Mesenchymal stem cell (in vitro differentiated cells and primary cell): ENCODE data around the gene SPINK4.

Source experiments
- DNase-seq: peaks from one replicate; pipeline ENCODE4 v3.0.0-alpha.2; 2013
- H2AFZ ChIP-seq: one replicate; pipeline ENCODE4 v1.6.1; 2013; ENCODE audit warnings: low read depth, mild to moderate bottlenecking, control low read depth, inconsistent platforms, low read length, moderate library complexity
- H2AK5ac ChIP-seq: 2 replicates; pipeline ENCODE4 v1.6.1; 2013; ENCODE audit warnings: low read length, moderate library complexity, mild to moderate bottlenecking, inconsistent platforms; ENCODE audit not compliant: severe bottlenecking
- H2BK120ac ChIP-seq: one replicate; pipeline ENCODE4 v1.6.1; 2013; ENCODE audit warnings: low read depth, mild to moderate bottlenecking, inconsistent platforms, low read length, moderate library complexity
- H2BK12ac ChIP-seq, 2 experiments: one replicate each; pipeline ENCODE4 v1.6.1; 2013; ENCODE audit warnings: inconsistent platforms in 2 of 2, low read length in 2 of 2, mild to moderate bottlenecking in 2 of 2, moderate library complexity in 2 of 2, control low read depth in 1 of 2
- H2BK15ac ChIP-seq: one replicate; pipeline ENCODE4 v1.6.1; 2013; ENCODE audit warnings: mild to moderate bottlenecking, low read depth, inconsistent platforms; ENCODE audit not compliant: poor library complexity, severe bottlenecking
- H2BK5ac ChIP-seq: 2 replicates; pipeline ENCODE4 v1.6.1; 2013; ENCODE audit warnings: low read depth, mild to moderate bottlenecking, low read length, control low read depth, inconsistent platforms; ENCODE audit not compliant: poor library complexity, severe bottlenecking
- H3K14ac ChIP-seq, 2 experiments: one replicate each; pipeline ENCODE4 v1.6.1; 2013; ENCODE audit warnings: inconsistent platforms in 2 of 2, low read length in 2 of 2, control low read depth in 1 of 2, mild to moderate bottlenecking in 1 of 2, moderate library complexity in 1 of 2
- H3K18ac ChIP-seq, 2 experiments: one replicate each; pipeline ENCODE4 v1.6.1; 2013; ENCODE audit warnings: inconsistent platforms in 2 of 2, low read length in 2 of 2, control low read depth in 1 of 2, low read depth in 1 of 2, mild to moderate bottlenecking in 1 of 2
- H3K23ac ChIP-seq, 2 experiments: one replicate each; pipeline ENCODE4 v1.6.1; 2013; ENCODE audit warnings: inconsistent platforms in 2 of 2, low read length in 2 of 2, mild to moderate bottlenecking in 2 of 2, moderate library complexity in 2 of 2, control low read depth in 1 of 2
- H3K27ac ChIP-seq: 2 replicates; pipeline ENCODE4 v1.5.1; 2013; ENCODE audit warnings: mild to moderate bottlenecking, moderate library complexity, low read length, control low read depth, inconsistent platforms; ENCODE audit not compliant: poor library complexity, severe bottlenecking
- H3K27me3 ChIP-seq, 2 experiments: 2 replicates each; pipeline versions ENCODE4 v1.6.1 to v1.7.0; 2013; ENCODE audit warnings: low read length in 2 of 2, mild to moderate bottlenecking in 2 of 2, moderate library complexity in 2 of 2, control low read depth in 1 of 2, inconsistent platforms in 1 of 2; ENCODE audit not compliant: control insufficient read depth in 1 of 2, insufficient read depth in 1 of 2
- H3K36me3 ChIP-seq, 2 experiments: 2 replicates each; pipeline versions ENCODE4 v1.6.1 to v1.7.0; 2013; ENCODE audit warnings: low read length in 2 of 2, control low read depth in 1 of 2, inconsistent platforms in 1 of 2, low read depth in 1 of 2, mild to moderate bottlenecking in 1 of 2; ENCODE audit not compliant: insufficient read depth in 2 of 2, control insufficient read depth in 1 of 2
- H3K4ac ChIP-seq, 2 experiments: one replicate each; pipeline ENCODE4 v1.6.1; 2013; ENCODE audit warnings: inconsistent platforms in 2 of 2, low read length in 2 of 2, mild to moderate bottlenecking in 2 of 2, moderate library complexity in 2 of 2, control low read depth in 1 of 2, low read depth in 1 of 2
- H3K4me1 ChIP-seq: 2 replicates; pipeline ENCODE4 v1.6.1; 2013; ENCODE audit warnings: low read depth, low read length, control low read depth; ENCODE audit not compliant: control insufficient read depth, insufficient read depth
- H3K4me2 ChIP-seq: 2 replicates; pipeline ENCODE4 v1.6.1; 2013; ENCODE audit warnings: low read length, mild to moderate bottlenecking, inconsistent platforms; ENCODE audit not compliant: poor library complexity, severe bottlenecking
- H3K4me3 ChIP-seq, 2 experiments: 2 replicates each; pipeline versions ENCODE4 v1.5.1 to v1.7.0; 2013; ENCODE audit warnings: low read length in 2 of 2, mild to moderate bottlenecking in 2 of 2, control low read depth in 1 of 2, low read depth in 1 of 2; ENCODE audit not compliant: insufficient read depth in 1 of 2
- H3K79me1 ChIP-seq: replicated peaks from 2 replicates; pipeline ENCODE4 v1.6.1; 2013; ENCODE audit warnings: mild to moderate bottlenecking, control low read depth, low read length, inconsistent platforms; ENCODE audit not compliant: poor library complexity, severe bottlenecking
- H3K9ac ChIP-seq: 2 replicates; pipeline ENCODE4 v1.7.0; 2013; ENCODE audit warnings: mild to moderate bottlenecking, low read length, moderate library complexity
- H3K9me3 ChIP-seq: 2 replicates; pipeline ENCODE4 v1.7.0; 2013; ENCODE audit warnings: mild to moderate bottlenecking, low read length; ENCODE audit not compliant: control insufficient read depth
- H4K8ac ChIP-seq: one replicate; pipeline ENCODE4 v1.6.1; 2013; ENCODE audit warnings: inconsistent platforms, mild to moderate bottlenecking, low read length, moderate library complexity
- H4K91ac ChIP-seq: one replicate; pipeline ENCODE4 v1.6.1; 2013; ENCODE audit warnings: mild to moderate bottlenecking, low read length, inconsistent platforms
- WGBS: methylation state at CpG from one replicate; pipeline ENCODE4 v1.1.7; 2013; ENCODE audit warnings: mixed read lengths; 5-methylcytosine and 5-hydroxymethylcytosine counted together

The SPINK4 gene

DNA sequence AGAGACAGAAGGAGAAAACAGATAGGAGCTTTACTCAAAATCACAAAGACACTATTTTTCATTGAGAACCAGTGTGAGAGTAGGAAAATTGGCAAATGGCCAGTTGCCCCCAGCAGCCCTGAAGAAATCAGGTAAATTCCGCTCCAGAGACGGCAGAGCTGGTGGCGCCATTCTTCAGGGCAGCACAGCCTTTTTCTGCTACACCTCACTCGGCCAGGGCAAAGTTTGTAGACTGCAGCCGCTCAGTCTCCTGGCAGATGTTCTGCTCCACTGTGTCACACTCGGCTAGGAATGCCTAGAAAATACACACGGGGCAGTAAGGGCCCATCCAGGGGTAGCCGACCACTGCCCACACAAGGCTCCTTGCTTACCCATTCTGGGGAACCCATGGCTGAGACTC is 15.0 kb downstream of the SPINK4 start:
- Histone ChIP-seq H2BK5ac (no peak overlapping the region), H2BK15ac (no peak overlapping the region), H3K79me1 (peaks cover 13% of the 10 kb centered on the region), H3K9ac (no peak overlapping the region), H3K9me3 (no peaks in the 10 kb centered on the region), H3K36me3 (peaks cover 28 to 78% of the 10 kb centered on the region in 2 experiments), H3K14ac (no peak overlapping the region), H3K27ac (no peak overlapping the region), H2BK12ac (no peak overlapping the region), H3K18ac (no peak overlapping the region), H3K23ac (no peak overlapping the region), H3K4ac (no peak overlapping the region), H3K4me2 (no peak overlapping the region), H3K4me3 (no peak overlapping the region), H2AFZ (no peak overlapping the region), H3K27me3 (no peaks in the 10 kb centered on the region), H3K4me1 (peaks cover 8% of the 10 kb centered on the region), H4K91ac (no peak overlapping the region), H2AK5ac (no peak overlapping the region), H4K8ac (peak overlapping the region; percentile 12), H2BK120ac (no peak overlapping the region)
- DNase-seq: no peak
- 96% methylated on average over 8 of the region's 8 CpGs for WGBS

DNA sequence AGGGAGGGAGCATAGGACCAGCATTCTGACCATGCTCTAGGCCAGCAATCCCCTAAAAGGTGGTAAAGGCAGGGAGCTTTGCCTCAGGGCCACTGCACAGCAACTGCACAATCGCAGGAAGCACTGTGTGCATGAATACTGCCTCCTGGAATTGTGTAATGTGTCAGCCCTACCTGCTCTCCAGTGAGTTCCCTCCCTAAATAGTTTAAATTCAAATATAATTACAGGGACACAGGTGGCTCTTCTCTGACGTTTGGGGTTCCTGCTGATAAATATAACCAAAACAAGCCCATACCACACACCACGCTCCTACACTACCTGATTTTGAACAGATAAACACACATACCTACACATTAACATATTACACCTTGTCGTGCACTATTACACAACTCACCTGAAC is 15.5 kb downstream of the SPINK4 start:
- Histone ChIP-seq H3K27ac (no peak overlapping the region), H2BK12ac (no peak overlapping the region), H4K8ac (peak overlapping the region; percentile 12), H4K91ac (no peak overlapping the region), H3K4me2 (no peak overlapping the region), H3K27me3 (no peaks in the 10 kb centered on the region), H3K18ac (no peak overlapping the region), H3K23ac (no peak overlapping the region), H2AFZ (no peak overlapping the region), H3K4me3 (no peak overlapping the region), H3K4me1 (peaks cover 7% of the 10 kb centered on the region), H3K9me3 (no peaks in the 10 kb centered on the region), H2BK120ac (no peak overlapping the region), H2AK5ac (no peak overlapping the region), H3K9ac (no peak overlapping the region), H3K36me3 (peaks cover 28 to 83% of the 10 kb centered on the region in 2 experiments), H2BK5ac (no peak overlapping the region), H2BK15ac (no peak overlapping the region), H3K14ac (no peak overlapping the region), H3K4ac (no peak overlapping the region), H3K79me1 (peaks cover 16% of the 10 kb centered on the region)
- DNase-seq: no peak
- WGBS: 93% methylated on average over 3 of the region's 4 CpGs

DNA sequence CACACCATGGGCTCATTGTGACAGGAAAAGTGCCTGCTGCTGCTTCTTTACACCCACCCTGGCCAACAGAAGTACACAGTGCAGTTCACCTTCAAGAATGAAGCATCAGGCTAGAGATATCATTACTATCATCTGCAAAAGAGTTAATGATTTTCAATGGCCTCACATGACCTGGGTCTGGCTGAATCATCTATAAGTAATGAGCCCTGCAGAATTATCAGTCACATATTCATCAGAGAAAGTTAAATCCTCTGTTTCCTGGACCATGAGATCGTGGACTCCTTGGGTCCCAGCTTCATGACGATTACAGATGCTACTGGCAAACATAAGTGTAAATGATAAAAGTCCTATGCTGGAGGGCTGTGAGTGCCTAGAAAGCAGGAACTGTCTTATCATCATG is 16.3 kb downstream of the SPINK4 start:
- Histone ChIP-seq H3K4me2 (no peak overlapping the region), H2BK5ac (no peak overlapping the region), H2AFZ (no peak overlapping the region)

DNA sequence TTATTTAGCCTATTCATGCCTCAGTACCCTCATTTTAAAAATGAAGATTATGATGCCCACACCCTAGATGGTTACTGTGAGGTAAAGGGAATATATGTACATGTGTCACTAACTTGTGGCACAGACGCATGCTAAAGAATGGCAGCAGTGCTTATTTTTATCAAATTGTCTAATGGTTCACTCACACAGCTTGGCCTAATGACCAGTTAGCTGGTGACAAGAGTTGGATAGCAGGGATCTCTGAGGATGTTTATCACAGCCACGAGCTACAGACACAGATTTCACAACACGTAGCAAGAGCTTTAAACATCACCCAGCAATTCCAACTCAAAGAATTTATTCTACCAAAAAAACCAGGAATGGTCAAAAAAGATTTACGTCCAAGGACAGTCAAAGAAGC is 17.3 kb downstream of the SPINK4 start:
- Histone ChIP-seq H3K9ac (no peak overlapping the region), H3K18ac (no peak overlapping the region), H2BK12ac (no peak overlapping the region), H3K9me3 (no peaks in the 10 kb centered on the region), H3K4me2 (no peak overlapping the region), H2BK5ac (no peak overlapping the region), H3K79me1 (peaks cover 21% of the 10 kb centered on the region), H3K23ac (no peak overlapping the region), H4K91ac (no peak overlapping the region), H3K14ac (no peak overlapping the region), H2AFZ (no peak overlapping the region), H3K27me3 (no peaks in the 10 kb centered on the region), H3K4me3 (no peak overlapping the region), H3K4me1 (peaks cover 5% of the 10 kb centered on the region), H3K4ac (no peak overlapping the region), H3K36me3 (peaks cover 28 to 98% of the 10 kb centered on the region in 2 experiments), H2BK120ac (no peak overlapping the region), H3K27ac (no peak overlapping the region), H4K8ac (no peak overlapping the region), H2BK15ac (no peak overlapping the region), H2AK5ac (no peak overlapping the region)
- no peak for DNase-seq
- WGBS: 84% methylated on average over 3 of the region's 4 CpGs

More for the DNA sequence above, 16.3 kb downstream of the SPINK4 start:
- no peak overlapping the region for H2BK15ac ChIP-seq
- H3K36me3 ChIP-seq: peaks cover 28 to 90% of the 10 kb centered on the region in 2 experiments
- no peak overlapping the region for H3K9ac ChIP-seq
- H3K4me1 ChIP-seq: peaks cover 5% of the 10 kb centered on the region
- DNase-seq: no peak
- no peak overlapping the region for H3K4ac ChIP-seq
- no peaks in the 10 kb centered on the region for H3K9me3 ChIP-seq
- no peak overlapping the region for H3K18ac ChIP-seq
- H4K8ac ChIP-seq: no peak overlapping the region
- H3K27ac ChIP-seq: no peak overlapping the region
- no peak overlapping the region for H2BK120ac ChIP-seq
- H4K91ac ChIP-seq: no peak overlapping the region
- H2BK12ac ChIP-seq: no peak overlapping the region
- H3K79me1 ChIP-seq: peaks cover 16% of the 10 kb centered on the region
- no peak overlapping the region for H3K14ac ChIP-seq
- no peak overlapping the region for H2AK5ac ChIP-seq
- no peak overlapping the region for H3K4me3 ChIP-seq
- no peaks in the 10 kb centered on the region for H3K27me3 ChIP-seq
- no peak overlapping the region for H3K23ac ChIP-seq
- WGBS: 100% methylated on average over 2 of the region's 2 CpGs
